K562 treated with DMSO at 1 percent for 48 hours (cell line): ENCODE data around the gene METTL16. TPM values are rescaled to one million over a fixed set of nuclear protein-coding genes. Genes with fewer than 3 reads are reported as not detected.

ENCODE experiments used
- total RNA-seq: library from RNA; unstranded; fragments of 300-600 nt; gene quantifications from 2 replicates; pipeline ENCODE4 v1.2.3, GENCODE V29; 2022; ENCODE audit warnings: low replicate concordance; ENCODE audit errors: extremely low read depth

METTL16 gene, protein sequence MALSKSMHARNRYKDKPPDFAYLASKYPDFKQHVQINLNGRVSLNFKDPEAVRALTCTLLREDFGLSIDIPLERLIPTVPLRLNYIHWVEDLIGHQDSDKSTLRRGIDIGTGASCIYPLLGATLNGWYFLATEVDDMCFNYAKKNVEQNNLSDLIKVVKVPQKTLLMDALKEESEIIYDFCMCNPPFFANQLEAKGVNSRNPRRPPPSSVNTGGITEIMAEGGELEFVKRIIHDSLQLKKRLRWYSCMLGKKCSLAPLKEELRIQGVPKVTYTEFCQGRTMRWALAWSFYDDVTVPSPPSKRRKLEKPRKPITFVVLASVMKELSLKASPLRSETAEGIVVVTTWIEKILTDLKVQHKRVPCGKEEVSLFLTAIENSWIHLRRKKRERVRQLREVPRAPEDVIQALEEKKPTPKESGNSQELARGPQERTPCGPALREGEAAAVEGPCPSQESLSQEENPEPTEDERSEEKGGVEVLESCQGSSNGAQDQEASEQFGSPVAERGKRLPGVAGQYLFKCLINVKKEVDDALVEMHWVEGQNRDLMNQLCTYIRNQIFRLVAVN
- total RNA-seq: not detected in 2 replicates

DNA sequence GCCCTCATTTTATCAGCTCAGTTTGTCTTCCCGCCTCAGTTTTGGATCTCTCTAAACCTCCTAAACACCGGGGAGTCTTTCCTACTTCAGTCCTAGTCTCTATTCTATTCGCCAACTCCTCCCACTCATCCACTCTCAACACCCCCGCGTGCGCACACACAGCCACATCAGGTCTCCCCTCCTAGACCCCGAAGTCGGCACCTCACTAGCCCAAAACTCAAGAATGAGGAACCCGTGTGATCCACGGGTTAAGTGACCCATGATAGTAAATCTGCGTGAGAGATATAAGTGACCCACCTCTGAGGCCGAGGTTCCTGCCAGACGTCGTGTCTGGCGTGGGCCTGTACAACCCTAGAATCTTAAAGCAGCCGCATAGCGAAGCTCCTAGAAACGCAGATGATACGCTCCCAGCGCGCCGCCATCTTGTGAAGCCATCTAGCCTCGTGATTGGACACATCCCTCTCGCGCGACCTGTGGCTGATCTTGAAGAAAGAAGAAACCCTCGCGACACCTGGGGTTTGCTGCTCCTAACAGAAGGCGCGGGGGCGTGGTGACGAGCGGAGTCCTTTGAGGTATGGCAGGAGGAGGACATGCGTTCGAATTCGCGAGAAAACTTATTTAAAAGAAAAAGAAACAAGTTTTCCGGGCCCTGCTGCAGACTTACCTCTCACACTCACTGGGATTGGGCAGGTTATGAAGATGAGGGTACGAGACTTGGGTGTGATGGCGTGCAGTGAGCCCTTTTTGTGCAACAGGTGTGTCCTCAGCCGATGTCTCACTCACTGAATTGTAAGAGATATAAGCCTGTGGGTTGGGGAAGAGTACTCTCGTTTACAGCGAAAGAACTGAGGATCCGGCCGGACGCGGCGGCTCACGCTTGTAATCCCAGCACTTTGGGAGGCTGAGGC is at the start of gene METTL16:
Gene METTL16, minus strand, starts transcription at position 427 of the 908 bp plus-strand sequence. CDS start 9,557 bp downstream, outside the sequence.

DNA sequence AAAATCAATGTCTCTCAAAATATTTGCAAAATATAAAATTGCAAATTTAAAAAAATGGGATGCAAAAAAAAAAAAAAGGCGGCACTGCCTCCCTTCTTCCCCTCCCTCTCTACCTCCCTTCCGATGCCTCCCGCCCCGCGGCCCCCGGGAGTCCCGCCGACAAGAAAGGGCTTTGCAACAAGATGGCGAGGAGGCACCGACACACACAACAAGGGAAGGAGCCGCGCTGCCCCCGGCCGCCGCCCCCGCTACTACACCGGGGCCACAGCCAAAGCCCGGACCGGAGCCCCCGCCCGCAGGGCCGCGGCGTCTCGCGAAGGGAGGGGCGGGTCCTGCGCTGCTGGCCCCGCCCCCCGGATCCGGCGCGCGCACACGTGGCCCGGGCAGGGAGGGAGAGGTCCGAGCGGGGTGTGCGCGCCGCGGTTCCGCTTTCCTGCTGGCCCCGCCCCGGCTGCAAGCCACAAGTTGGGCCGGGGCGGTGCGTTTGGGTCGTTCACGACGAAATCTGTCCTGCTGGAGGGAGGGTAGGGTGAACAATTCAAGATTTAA is 110.7 kb downstream of the METTL16 start, which contains the start of gene MNT:
Gene MNT, minus strand, starts transcription at position 184 of the 549 bp plus-strand sequence. CDS start 348 bp downstream, outside the sequence.

Other genes starting within 250 kb of the METTL16 start
- not detected in 2 replicates for gene SMG6, start 208.1 kb downstream of the METTL16 start, total RNA-seq
- gene SRR, start 207.9 kb downstream of the METTL16 start, total RNA-seq: not detected in 2 replicates
- gene TSR1, start 175.4 kb downstream of the METTL16 start, total RNA-seq: not detected in 2 replicates
- not detected in 2 replicates for gene SGSM2, start 174.4 kb downstream of the METTL16 start, total RNA-seq
- gene MNT, start 110.8 kb downstream of the METTL16 start, total RNA-seq: not detected in 2 replicates
- not detected in 2 replicates for gene PAFAH1B1, start 81.8 kb upstream of the METTL16 start, total RNA-seq
- not detected in 2 replicates for gene CLUH, start 199.9 kb upstream of the METTL16 start, total RNA-seq
- not detected in 2 replicates for gene CCDC92B, start 237.8 kb upstream of the METTL16 start, total RNA-seq